Lung (tissue), 12 donors: ENCODE data around the gene OTUD5. TPM values are rescaled to one million over a fixed set of nuclear protein-coding genes. Genes with fewer than 3 reads are reported as not detected.

Experiments used
- ATAC-seq: fragments of 200-7000 bp; cut with Tn5 transposase; one replicate; pipeline ENCODE4 v1.9.1; 2020; ENCODE audit warnings: moderate number of reproducible peaks; ENCODE audit not compliant: insufficient read depth, low FRiP score
- DNase-seq, 3 donors: peaks; one replicate each; pipeline ENCODE4 v3.0.0-alpha.2; 2013 to 2017
- H3K27ac ChIP-seq, 2 donors: one replicate each; pipeline ENCODE4 v1.5.1; 2013; ENCODE audit warnings: mild to moderate bottlenecking in 2 of 2, moderate library complexity in 2 of 2, control low read depth in 1 of 2, inconsistent platforms in 1 of 2, low read depth in 1 of 2, low read length in 1 of 2
- H3K27me3 ChIP-seq, 3 donors: one replicate each; pipeline ENCODE4 v1.5.1; 2013; ENCODE audit warnings: low read length in 2 of 3; ENCODE audit not compliant: control insufficient read depth in 3 of 3, insufficient read depth in 3 of 3
- H3K36me3 ChIP-seq, 4 donors: one replicate each; pipeline ENCODE4 v1.5.1; 2013; ENCODE audit warnings: low read length in 4 of 4, mild to moderate bottlenecking in 1 of 4, moderate library complexity in 1 of 4; ENCODE audit not compliant: control insufficient read depth in 4 of 4, insufficient read depth in 4 of 4
- H3K4me1 ChIP-seq, 5 donors: one replicate each; pipeline ENCODE4 v1.5.1; 2013; ENCODE audit warnings: low read length in 5 of 5, mild to moderate bottlenecking in 2 of 5, moderate library complexity in 1 of 5; ENCODE audit not compliant: control insufficient read depth in 5 of 5, insufficient read depth in 5 of 5
- H3K4me3 ChIP-seq: one replicate; pipeline ENCODE4 v1.5.1; 2013; ENCODE audit warnings: mild to moderate bottlenecking, control low read depth, moderate library complexity
- H3K9ac ChIP-seq, 2 donors: one replicate each; pipeline ENCODE4 v1.5.1; 2013; ENCODE audit warnings: low read length in 2 of 2, control low read depth in 1 of 2; ENCODE audit not compliant: insufficient read depth in 1 of 2
- H3K9me3 ChIP-seq, 4 donors: one replicate each; pipeline ENCODE4 v1.5.1; 2013; ENCODE audit warnings: low read length in 3 of 4, mild to moderate bottlenecking in 1 of 4, moderate library complexity in 1 of 4; ENCODE audit not compliant: control insufficient read depth in 4 of 4, insufficient read depth in 3 of 4
- WGBS, 2 donors: extraction: QIAGEN DNeasy Blood & Tissue Kit; methylation state at CpG; one replicate each; pipeline ENCODE4 v1.1.7; 2013; 5-methylcytosine and 5-hydroxymethylcytosine counted together
- polyA plus RNA-seq, 2 donors: library from polyadenylated mRNA; stranded (reverse); fragments of 200-250 nt; gene quantifications; one replicate each; pipeline ENCODE4 v1.2.1, GENCODE V29; 2013
- total RNA-seq, 2 donors: library from RNA; depleted of rRNA in 1 of 2; stranded (reverse); fragments of >200 nt in 1 of 2; gene quantifications; one replicate each; pipeline ENCODE4 v1.2.1, GENCODE V29; 2014 to 2021
- TF ChIP-seq, protein P1 (sequence below): IDR thresholded peaks from 2 replicates; pipeline ENCODE4 v1.5.1; 2012; ENCODE audit warnings: mild to moderate bottlenecking; ENCODE audit errors: control extremely low read depth, extremely low read depth
- donor health status: control.
- donor health status: control.
- donor health status: Bipolar disorder and iron deficiency.
- donor health status: healthy.
- donor health status: DM: yes; HTN: yes; CAD: no.

Gene OTUD5
- total and polyA plus RNA-seq, 4 donors, result 32.4 to 48.2 (median 35.7) TPM

DNA sequence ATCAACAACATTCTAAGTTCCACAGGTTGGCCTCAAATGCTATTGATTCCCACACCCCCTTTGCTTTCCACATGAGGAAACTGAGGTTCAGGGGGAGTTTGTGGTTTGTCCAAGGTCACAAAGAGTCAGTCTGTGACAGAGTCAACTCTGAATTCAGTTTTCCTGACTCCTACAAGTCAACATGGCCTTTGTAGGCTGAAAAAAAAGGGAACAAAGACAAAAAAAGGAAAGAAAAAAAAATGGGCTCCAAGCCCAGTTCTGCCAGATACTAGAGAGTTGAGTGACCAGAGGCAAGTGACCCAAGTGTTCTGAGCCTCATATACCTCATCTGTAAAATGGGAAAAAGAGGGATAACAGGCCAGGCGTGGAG, 22.1 kb downstream of the OTUD5 start:
- Histone ChIP-seq H3K36me3 (peaks cover 7 to 14% (median 9%) of the 10 kb centered on the region in 4 donors), H3K27ac (no peak overlapping the region), H3K9ac (no peak overlapping the region), H3K4me1 (peaks cover 0 to 4% (median 0%) of the 10 kb centered on the region in 5 donors), H3K4me3 (no peak overlapping the region), H3K27me3 (no peaks in the 10 kb centered on the region), H3K9me3 (peaks cover 0 to 9% (median 2%) of the 10 kb centered on the region in 4 donors)
- 88 to 100% methylated on average over 1 of the region's 1 CpG for WGBS, 2 donors
- ATAC-seq (no peak), DNase-seq (no peak)
- TF ChIP-seq, protein P1, sequence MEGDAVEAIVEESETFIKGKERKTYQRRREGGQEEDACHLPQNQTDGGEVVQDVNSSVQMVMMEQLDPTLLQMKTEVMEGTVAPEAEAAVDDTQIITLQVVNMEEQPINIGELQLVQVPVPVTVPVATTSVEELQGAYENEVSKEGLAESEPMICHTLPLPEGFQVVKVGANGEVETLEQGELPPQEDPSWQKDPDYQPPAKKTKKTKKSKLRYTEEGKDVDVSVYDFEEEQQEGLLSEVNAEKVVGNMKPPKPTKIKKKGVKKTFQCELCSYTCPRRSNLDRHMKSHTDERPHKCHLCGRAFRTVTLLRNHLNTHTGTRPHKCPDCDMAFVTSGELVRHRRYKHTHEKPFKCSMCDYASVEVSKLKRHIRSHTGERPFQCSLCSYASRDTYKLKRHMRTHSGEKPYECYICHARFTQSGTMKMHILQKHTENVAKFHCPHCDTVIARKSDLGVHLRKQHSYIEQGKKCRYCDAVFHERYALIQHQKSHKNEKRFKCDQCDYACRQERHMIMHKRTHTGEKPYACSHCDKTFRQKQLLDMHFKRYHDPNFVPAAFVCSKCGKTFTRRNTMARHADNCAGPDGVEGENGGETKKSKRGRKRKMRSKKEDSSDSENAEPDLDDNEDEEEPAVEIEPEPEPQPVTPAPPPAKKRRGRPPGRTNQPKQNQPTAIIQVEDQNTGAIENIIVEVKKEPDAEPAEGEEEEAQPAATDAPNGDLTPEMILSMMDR, result no peak

DNA sequence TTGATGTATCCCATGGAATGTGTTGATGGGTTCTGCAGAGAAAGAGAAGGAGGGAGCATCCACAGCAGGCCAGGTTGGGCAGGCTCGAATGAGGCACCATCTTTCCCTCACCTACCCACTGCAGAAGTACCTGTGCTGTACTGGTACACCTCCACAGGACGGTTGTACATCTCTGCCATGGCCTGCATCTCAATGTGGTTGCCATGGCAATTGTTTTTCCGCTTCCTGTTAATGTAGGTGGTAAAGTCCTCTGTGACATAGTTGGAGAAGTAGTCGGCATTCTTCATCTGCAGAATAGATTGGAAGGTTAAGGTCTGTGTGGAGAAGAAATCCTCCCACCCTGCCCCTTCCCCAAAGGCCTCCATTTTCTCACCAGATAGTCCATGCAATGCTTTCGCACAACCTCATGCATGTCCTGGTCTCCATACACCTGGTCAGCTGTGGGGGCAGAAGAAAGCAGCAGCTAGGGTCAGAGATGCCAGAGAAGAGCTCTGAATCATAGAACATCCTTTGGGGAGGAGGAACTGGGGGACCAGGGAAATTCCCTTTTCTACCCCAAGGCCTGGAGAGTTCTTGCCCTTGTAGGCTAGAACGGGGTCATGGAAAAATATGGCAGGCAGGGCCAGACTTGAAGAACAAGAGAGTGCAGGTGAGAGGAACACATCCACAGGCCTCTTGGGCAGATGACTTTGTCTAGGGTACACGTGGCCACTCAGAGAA, 22.7 kb downstream of the OTUD5 start:
- DNase-seq, result no peak
- H3K27me3 ChIP-seq, result no peaks in the 10 kb centered on the region
- no peak overlapping the region for H3K9ac ChIP-seq
- peaks cover 0 to 9% (median 2%) of the 10 kb centered on the region in 4 donors for H3K9me3 ChIP-seq
- H3K36me3 ChIP-seq, result peaks cover 7 to 16% (median 11%) of the 10 kb centered on the region in 4 donors
- WGBS, 2 donors, result 72 to 82% methylated on average over 7 of the region's 7 CpGs
- no peak overlapping the region for H3K4me3 ChIP-seq
- TF ChIP-seq, protein P1, result no peak
- H3K27ac ChIP-seq, result no peak overlapping the region
- no peak for ATAC-seq
- peaks cover 0 to 4% (median 0%) of the 10 kb centered on the region in 5 donors for H3K4me1 ChIP-seq

DNA sequence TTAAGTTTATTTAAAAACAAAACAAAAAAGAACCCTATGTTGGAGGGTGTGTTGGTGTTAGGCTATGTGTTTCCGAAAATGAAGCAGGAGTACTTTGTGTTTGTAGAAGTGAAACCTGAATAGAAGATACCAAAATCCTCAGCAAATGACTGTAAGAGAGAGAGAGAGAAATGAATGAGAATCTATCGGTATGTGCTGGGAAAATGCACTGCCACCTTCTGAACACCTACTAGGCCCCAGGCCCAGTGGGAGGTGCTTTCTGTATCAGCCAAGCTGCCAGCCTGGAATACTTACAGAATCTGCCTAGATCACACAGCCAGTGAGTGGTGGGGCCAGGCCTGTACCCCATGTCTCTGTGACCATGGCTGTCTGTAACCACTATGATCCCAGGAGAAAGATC, 23.6 kb downstream of the OTUD5 start:
- Histone ChIP-seq H3K27ac (no peak overlapping the region), H3K9me3 (peaks cover 0 to 6% (median 2%) of the 10 kb centered on the region in 4 donors), H3K4me3 (no peak overlapping the region), H3K4me1 (peaks cover 0 to under 1% (median 0%) of the 10 kb centered on the region in 5 donors), H3K9ac (no peak overlapping the region), H3K36me3 (peaks cover 7 to 16% (median 11%) of the 10 kb centered on the region in 4 donors), H3K27me3 (no peaks in the 10 kb centered on the region)
- TF ChIP-seq, protein P1, result no peak
- ATAC-seq (no peak), DNase-seq (no peak)
- 85 to 86% methylated on average over 2 of the region's 2 CpGs for WGBS, 2 donors
